H1 (cell line): ENCODE results near the gene PPP2R2B. TPM values are rescaled to one million over a fixed set of nuclear protein-coding genes. Genes with fewer than 3 reads are reported as not detected.

ENCODE experiments used
- CTCF ChIA-PET: fragments of 300-600 bp; sonication (Branson Sonifier 250); formaldehyde crosslinking; loops from one replicate; lab custom pipeline; 2021; ENCODE audit not compliant: partially characterized antibody; lab: Charles Lee
- POLR2A ChIA-PET: fragments of 300-600 bp; sonication (Branson Sonifier 250); formaldehyde crosslinking; loops from one replicate; lab custom pipeline; 2021; ENCODE audit warnings: inconsistent platforms; ENCODE audit not compliant: partially characterized antibody; lab: Charles Lee
- DNase-seq, 2 experiments: peaks; one replicate each; pipeline versions ENCODE4 v3.0.0 to v3.0.0-alpha.2; 2010 to 2022; ENCODE audit warnings: low spot score in 2 of 2, low read depth in 1 of 2, mixed read lengths in 1 of 2
- FAIRE-seq: peaks from 2 replicates; lab custom pipeline; 2011; peaks lifted over from hg19 to GRCh38; lab: Jason Lieb, UNC
- H2AFZ ChIP-seq: 2 replicates; pipeline ENCODE4 v1.8.1; 2012; ENCODE audit warnings: low read length, inconsistent platforms
- H2AK5ac ChIP-seq: 2 replicates; pipeline ENCODE4 v1.6.1; 2013; ENCODE audit warnings: low read depth, low read length
- H2BK120ac ChIP-seq: replicated peaks from 2 replicates; pipeline ENCODE3; 2013; ENCODE audit warnings: low read depth, low read length, inconsistent platforms
- H2BK12ac ChIP-seq: 2 replicates; pipeline ENCODE4 v1.6.1; 2013; ENCODE audit warnings: low read depth, low read length
- H2BK15ac ChIP-seq: 2 replicates; pipeline ENCODE4 v1.6.1; 2013; ENCODE audit warnings: low read length
- H2BK20ac ChIP-seq: 2 replicates; pipeline ENCODE4 v1.6.1; 2013; ENCODE audit warnings: low read length
- H2BK5ac ChIP-seq: 2 replicates; pipeline ENCODE4 v1.6.1; 2013; ENCODE audit warnings: low read depth, low read length
- H3K14ac ChIP-seq: 2 replicates; pipeline ENCODE4 v1.6.1; 2013; ENCODE audit warnings: inconsistent platforms; ENCODE audit not compliant: insufficient read length
- H3K18ac ChIP-seq: 2 replicates; pipeline ENCODE4 v1.6.1; 2013; ENCODE audit warnings: low read length; ENCODE audit errors: extremely low read depth
- H3K23ac ChIP-seq: 2 replicates; pipeline ENCODE4 v1.6.1; 2013; ENCODE audit warnings: inconsistent platforms; ENCODE audit not compliant: insufficient read length
- H3K23me2 ChIP-seq: 2 replicates; pipeline ENCODE4 v1.6.1; 2013; ENCODE audit warnings: low read depth, low read length
- H3K27ac ChIP-seq: 2 replicates; pipeline ENCODE4 v1.6.1; 2011; ENCODE audit warnings: low read depth, low read length, inconsistent platforms
- H3K27me3 ChIP-seq, 4 experiments: replicated peaks in 1 of 4; 1 replicate in 1 of 4; 2 replicates in 3 of 4; pipeline versions ENCODE4 v1.6.1 to v1.8.1; 2011 to 2013; ENCODE audit warnings: low read length in 3 of 4, mild to moderate bottlenecking in 3 of 4, inconsistent platforms in 2 of 4, mixed read lengths in 2 of 4, moderate library complexity in 1 of 4; ENCODE audit not compliant: control insufficient read depth in 3 of 4, insufficient read depth in 3 of 4; ENCODE audit errors: extremely low read depth in 1 of 4
- H3K36me3 ChIP-seq, 4 experiments: 2 replicates each; pipeline versions ENCODE4 v1.6.1 to v1.8.1; 2011 to 2013; ENCODE audit warnings: mild to moderate bottlenecking in 4 of 4, low read length in 3 of 4, moderate library complexity in 2 of 4, control low read depth in 1 of 4, inconsistent platforms in 1 of 4; ENCODE audit not compliant: insufficient read depth in 4 of 4, control insufficient read depth in 2 of 4
- H3K4ac ChIP-seq: replicated peaks from 2 replicates; pipeline ENCODE3; 2013; ENCODE audit warnings: low read length, low read depth, mixed read lengths, inconsistent platforms; ENCODE audit not compliant: insufficient read length
- H3K4me1 ChIP-seq, 4 experiments: replicated peaks in 1 of 4; 1 replicate in 1 of 4; 2 replicates in 3 of 4; pipeline versions ENCODE4 v1.6.1 to v1.8.1; 2011 to 2013; ENCODE audit warnings: low read length in 3 of 4, inconsistent platforms in 2 of 4, mixed read lengths in 1 of 4; ENCODE audit not compliant: insufficient read depth in 4 of 4, control insufficient read depth in 3 of 4
- H3K4me2 ChIP-seq, 2 experiments: 2 replicates each; pipeline versions ENCODE4 v1.6.1 to v1.8.1; 2011 to 2013; ENCODE audit warnings: low read depth in 2 of 2, low read length in 2 of 2, control low read depth in 1 of 2, inconsistent platforms in 1 of 2, mild to moderate bottlenecking in 1 of 2; ENCODE audit not compliant: insufficient read depth in 1 of 2
- H3K4me3 ChIP-seq, 4 experiments: fragments of 200-600, 300-600 bp in 1 of 4; sonication (generic), shearing (Covaris generic), sonication (Bioruptor Twin) in 1 of 4; 2 replicates each; pipeline versions ENCODE4 v1.5.1 to v1.8.1; 2011 to 2016; ENCODE audit warnings: low read length in 4 of 4, low read depth in 3 of 4, control low read depth in 2 of 4, inconsistent platforms in 2 of 4, mild to moderate bottlenecking in 2 of 4, mixed read lengths in 1 of 4, moderate library complexity in 1 of 4; ENCODE audit not compliant: insufficient read depth in 2 of 4; ENCODE audit errors: extremely low read depth in 1 of 4
- H3K56ac ChIP-seq: replicated peaks from 2 replicates; pipeline ENCODE3; 2013; ENCODE audit warnings: low read depth, mild to moderate bottlenecking, mixed read lengths, low read length, inconsistent platforms; ENCODE audit not compliant: insufficient read length
- H3K79me1 ChIP-seq: 2 replicates; pipeline ENCODE4 v1.6.1; 2013; ENCODE audit warnings: low read depth, low read length, control low read depth
- H3K79me2 ChIP-seq, 2 experiments: 2 replicates each; pipeline versions ENCODE4 v1.6.1 to v1.8.1; 2012 to 2013; ENCODE audit warnings: low read length in 2 of 2, mild to moderate bottlenecking in 2 of 2, inconsistent platforms in 1 of 2; ENCODE audit not compliant: insufficient read depth in 2 of 2, control insufficient read depth in 1 of 2
- H3K9ac ChIP-seq, 4 experiments: replicated peaks in 1 of 4; 1 replicate in 1 of 4; 2 replicates in 3 of 4; pipeline versions ENCODE4 v1.6.1 to v1.8.1; 2011 to 2013; ENCODE audit warnings: low read depth in 3 of 4, low read length in 3 of 4, control low read depth in 2 of 4, mild to moderate bottlenecking in 2 of 4, moderate library complexity in 2 of 4, inconsistent platforms in 1 of 4; ENCODE audit errors: extremely low read depth in 1 of 4
- H3K9me3 ChIP-seq, 2 experiments: 2 replicates each; pipeline versions ENCODE4 v1.6.1 to v1.8.1; 2012 to 2013; ENCODE audit warnings: mild to moderate bottlenecking in 2 of 2, moderate library complexity in 2 of 2, control low read depth in 1 of 2, inconsistent platforms in 1 of 2, low read depth in 1 of 2, low read length in 1 of 2, mixed read lengths in 1 of 2; ENCODE audit not compliant: insufficient read depth in 2 of 2
- H4K20me1 ChIP-seq, 2 experiments: replicated peaks in 1 of 2; 2 replicates each; pipeline versions ENCODE3 to v1.8.1; 2011 to 2013; ENCODE audit warnings: inconsistent platforms in 2 of 2, low read length in 2 of 2, mild to moderate bottlenecking in 1 of 2; ENCODE audit not compliant: insufficient read depth in 2 of 2, control insufficient read depth in 1 of 2
- H4K5ac ChIP-seq: 2 replicates; pipeline ENCODE4 v1.6.1; 2013; ENCODE audit warnings: low read length, low read depth, mixed read lengths, inconsistent platforms; ENCODE audit not compliant: insufficient read length
- H4K8ac ChIP-seq: 2 replicates; pipeline ENCODE4 v1.8.0; 2013; ENCODE audit warnings: mild to moderate bottlenecking, moderate library complexity, low read length, inconsistent platforms; ENCODE audit not compliant: insufficient read depth; ENCODE audit errors: extremely low read depth
- H4K91ac ChIP-seq: replicated peaks from 2 replicates; pipeline ENCODE3; 2013; ENCODE audit warnings: low read length, mixed read lengths, inconsistent platforms; ENCODE audit not compliant: insufficient read length
- ASH2L ChIP-seq: fragments of 200-600, 300-600 bp; sonication (generic); IDR thresholded peaks from one replicate; pipeline ENCODE4 v1.7.1; 2017; ENCODE audit warnings: low read length
- CREB1 ChIP-seq: IDR thresholded peaks from 2 replicates; pipeline ENCODE4 v1.6.1; 2012; ENCODE audit warnings: inconsistent platforms
- EGR1 ChIP-seq: IDR thresholded peaks from 2 replicates; pipeline ENCODE4 v1.6.1; 2011; ENCODE audit warnings: low read depth, low read length, borderline replicate concordance
- GTF2F1 ChIP-seq: IDR thresholded peaks from 2 replicates; pipeline ENCODE4 v1.6.1; 2012; ENCODE audit warnings: low read depth, low read length, improper control_type of control experiment, borderline replicate concordance
- POLR2A ChIP-seq, 2 experiments: IDR thresholded peaks; 1 replicate in 1 of 2; 2 replicates in 1 of 2; pipeline ENCODE4 v1.6.1; 2011; ENCODE audit warnings: low read depth in 2 of 2, low read length in 2 of 2, mild to moderate bottlenecking in 2 of 2; ENCODE audit errors: control extremely low read depth in 1 of 2
- POU5F1 ChIP-seq: IDR thresholded peaks from 2 replicates; pipeline ENCODE4 v1.6.1; 2011; ENCODE audit warnings: low read depth, mild to moderate bottlenecking, low read length, moderate library complexity
- SIX5 ChIP-seq: IDR thresholded peaks from 2 replicates; pipeline ENCODE4 v1.6.1; 2011; ENCODE audit warnings: mild to moderate bottlenecking, low read depth, low read length
- SP4 ChIP-seq: IDR thresholded peaks from 2 replicates; pipeline ENCODE4 v1.6.1; 2012; ENCODE audit warnings: low read length, inconsistent platforms
- SUZ12 ChIP-seq: fragments of 200-600 bp; sonication (generic); IDR thresholded peaks from 2 replicates; pipeline ENCODE4 v1.6.1; 2012; ENCODE audit warnings: mild to moderate bottlenecking, inconsistent platforms, low read length, moderate library complexity, mixed read lengths
- TBP ChIP-seq: IDR thresholded peaks from 2 replicates; pipeline ENCODE4 v1.6.1; 2011; ENCODE audit warnings: low read depth, low read length, improper control_type of control experiment
- ZNF274 ChIP-seq: IDR thresholded peaks from 2 replicates; pipeline ENCODE4 v1.7.0; 2012; ENCODE audit warnings: low read length, borderline replicate concordance; ENCODE audit errors: extremely low read depth
- WGBS, 2 experiments: shearing (Covaris generic) in 1 of 2; methylation state at CpG; one replicate each; pipeline versions ENCODE4 v1.1.6 to v1.1.7; 2013 to 2015; ENCODE audit warnings: low lambda C conversion rate in 2 of 2, mixed read lengths in 2 of 2, inconsistent platforms in 1 of 2, low coverage in 1 of 2, missing lambda C conversion rate in 1 of 2; ENCODE audit not compliant: insufficient replicate concordance in 2 of 2, insufficient coverage in 1 of 2, insufficient read length in 1 of 2; ENCODE audit errors: extremely low coverage in 1 of 2, missing lambda C conversion rate in 1 of 2; 5-methylcytosine and 5-hydroxymethylcytosine counted together
- polyA plus RNA-seq, 7 experiments: library from polyadenylated mRNA; depleted of rRNA in 3 of 7; stranded (reverse) in 5 of 7; unstranded in 2 of 7; fragments of >200 nt in 5 of 7; fragments of 200-250 nt in 2 of 7; gene quantifications; 1 replicate in 5 of 7; 2 replicates in 1 of 7; 4 replicates in 1 of 7; pipeline versions ENCODE4 v1.2.1 to v1.2.3, GENCODE V29; 2011 to 2013; ENCODE audit warnings: missing spikeins in 2 of 7, mixed read lengths in 2 of 7
- total RNA-seq: library from RNA; stranded (reverse); fragmentation: NEBNext Ultra II Directional; extraction: Animal tissue kit (Norgen Biotek cat#: 25700); gene quantifications from 2 replicates; pipeline ENCODE4 v1.2.1, GENCODE V29; 2021
- TF ChIP-seq, protein P1 (sequence below): IDR thresholded peaks from 2 replicates; pipeline ENCODE4 v1.6.1; 2011; ENCODE audit warnings: low read depth, mild to moderate bottlenecking, low read length; ENCODE audit not compliant: insufficient read depth
- TF ChIP-seq, protein P2 (sequence below): IDR thresholded peaks from 2 replicates; pipeline ENCODE4 v1.6.1; 2012; ENCODE audit warnings: inconsistent platforms

The PPP2R2B gene
- total and polyA plus RNA-seq, 2 of the 8 experiments (the other 6 are each of a cell fraction or from before 2014, with no cell fraction given), result 21.1 to 37.1 TPM

DNA sequence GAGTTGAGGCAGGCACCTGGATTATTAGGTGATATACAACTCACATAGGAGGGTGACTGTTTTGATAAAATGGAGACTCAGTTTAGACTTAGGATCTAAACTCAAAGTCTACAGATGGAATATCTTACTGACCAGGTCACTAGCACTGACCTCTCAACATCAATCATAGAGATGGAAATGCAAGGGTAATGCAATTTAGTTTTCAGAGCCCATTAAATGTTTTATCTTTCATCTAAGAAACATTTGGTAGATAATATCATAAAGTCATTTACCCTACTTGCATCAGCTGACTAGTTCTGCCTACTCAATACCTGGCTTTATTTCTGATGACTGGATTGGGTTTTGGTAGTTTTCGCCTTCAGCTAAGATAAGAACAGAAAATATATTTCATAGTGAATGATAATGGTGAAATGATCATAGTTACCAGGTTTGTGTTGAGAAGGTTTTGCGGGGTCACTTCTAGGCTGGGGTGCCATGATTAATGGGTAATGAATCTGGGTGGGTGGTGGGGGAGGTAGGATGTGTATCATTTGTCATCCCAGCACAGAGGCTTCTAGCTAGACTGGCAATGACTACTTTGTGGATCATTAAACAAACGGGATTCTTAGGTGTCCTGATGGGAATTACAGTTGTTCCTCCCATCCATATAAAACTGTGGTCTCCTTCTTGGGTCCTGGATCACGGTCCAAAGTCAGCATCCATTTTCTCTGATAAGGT lies 173.4 kb downstream of the PPP2R2B start:
- DNase-seq (no peak), FAIRE-seq (no peak)
- no peak overlapping the region for H4K5ac ChIP-seq
- H2BK120ac ChIP-seq, result no peak overlapping the region
- H2BK5ac ChIP-seq, result no peak overlapping the region
- WGBS, 2 experiments, result 87% methylated on average over 4 of the region's 4 CpGs; no CpG with 5 or more reads in 1 of the 2 experiments
- no peaks in the 10 kb centered on the region for H3K79me1 ChIP-seq
- H3K9ac ChIP-seq, result no peak overlapping the region
- H2BK15ac ChIP-seq, result no peak overlapping the region
- no peaks in the 10 kb centered on the region for H3K27me3 ChIP-seq
- no peak overlapping the region for H3K4me2 ChIP-seq
- no peak overlapping the region for H4K91ac ChIP-seq
- H3K4ac ChIP-seq, result no peak overlapping the region
- ChIA-PET CTCF (interaction anchor here (1.5 to 4.2 kb wide), 10 partner anchors 13 to 261 kb away, joined by 4 to 41 read pairs (median 8); no protein-coding TSS in a partner anchor), POLR2A (no interaction called here)
- H3K23ac ChIP-seq, result no peak overlapping the region
- no peaks in the 10 kb centered on the region for H3K79me2 ChIP-seq
- H3K23me2 ChIP-seq, result no peaks in the 10 kb centered on the region
- no peak overlapping the region for H2BK12ac ChIP-seq
- H3K9me3 ChIP-seq, result no peaks in the 10 kb centered on the region
- no peak overlapping the region for H3K56ac ChIP-seq
- no peak overlapping the region for H2AFZ ChIP-seq
- no peak overlapping the region for H3K27ac ChIP-seq
- H4K8ac ChIP-seq, result no peak overlapping the region
- H3K36me3 ChIP-seq, result no peaks in the 10 kb centered on the region
- no peak overlapping the region for H3K14ac ChIP-seq
- no peaks in the 10 kb centered on the region for H4K20me1 ChIP-seq
- no peak overlapping the region for H2BK20ac ChIP-seq
- H3K18ac ChIP-seq, result no peak overlapping the region
- no peak overlapping the region for H2AK5ac ChIP-seq
- H3K4me3 ChIP-seq, result no peak overlapping the region
- H3K4me1 ChIP-seq, result peaks cover 0 to 7% (median 2%) of the 10 kb centered on the region in 4 experiments; a peak in 4 of 7 replicates
- TF ChIP-seq ZNF274 (no peak), POLR2A (IDR thresholded peaks at IDR 0.05; ENCODE audit: control extremely low read depth in 1 of 2, low read depth in 2 of 2, low read length in 2 of 2) (no peak), CREB1 (no peak), POU5F1 (no peak), EGR1 (no peak), SIX5 (no peak), SP4 (no peak), GTF2F1 (no peak), ASH2L (no peak), TBP (no peak), SUZ12 (no peak)
- TF ChIP-seq, protein P1, sequence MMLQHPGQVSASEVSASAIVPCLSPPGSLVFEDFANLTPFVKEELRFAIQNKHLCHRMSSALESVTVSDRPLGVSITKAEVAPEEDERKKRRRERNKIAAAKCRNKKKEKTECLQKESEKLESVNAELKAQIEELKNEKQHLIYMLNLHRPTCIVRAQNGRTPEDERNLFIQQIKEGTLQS, result no peak
- TF ChIP-seq, protein P2, sequence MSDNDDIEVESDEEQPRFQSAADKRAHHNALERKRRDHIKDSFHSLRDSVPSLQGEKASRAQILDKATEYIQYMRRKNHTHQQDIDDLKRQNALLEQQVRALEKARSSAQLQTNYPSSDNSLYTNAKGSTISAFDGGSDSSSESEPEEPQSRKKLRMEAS, result no peak
